PFSK-1 (cell line): Measurements from ENCODE around the gene KCTD5.

Source experiments
- FOXP2 ChIP-seq: optimal IDR thresholded peaks from 2 replicates; pipeline ENCODE3; 2011; ENCODE audit warnings: borderline replicate concordance, control low read depth, inconsistent platforms; ENCODE audit not compliant: insufficient read depth; ENCODE audit errors: extremely low read length, extremely low read depth
- POLR2AphosphoS5 ChIP-seq: IDR thresholded peaks from 2 replicates; pipeline ENCODE4 v1.6.1; 2012; ENCODE audit warnings: low read depth, mild to moderate bottlenecking, control low read depth, low read length, moderate library complexity
- SIN3A ChIP-seq: IDR thresholded peaks from 2 replicates; pipeline ENCODE4 v1.6.1; 2012; ENCODE audit warnings: mild to moderate bottlenecking, low read length, moderate library complexity, borderline replicate concordance; ENCODE audit not compliant: insufficient read depth
- TAF1 ChIP-seq: IDR thresholded peaks from 2 replicates; pipeline ENCODE4 v1.6.1; 2012; ENCODE audit warnings: low read length, control low read depth, borderline replicate concordance; ENCODE audit not compliant: insufficient read depth
- TF ChIP-seq, protein P1 (sequence below), 2 experiments: IDR thresholded peaks; 2 replicates each; pipeline versions ENCODE4 v1.6.1 to v1.8.0; 2011 to 2012; ENCODE audit warnings: low read depth in 2 of 2, low read length in 2 of 2, control low read depth in 1 of 2, inconsistent platforms in 1 of 2, mild to moderate bottlenecking in 1 of 2, moderate library complexity in 1 of 2; ENCODE audit not compliant: insufficient read depth in 1 of 2

DNA sequence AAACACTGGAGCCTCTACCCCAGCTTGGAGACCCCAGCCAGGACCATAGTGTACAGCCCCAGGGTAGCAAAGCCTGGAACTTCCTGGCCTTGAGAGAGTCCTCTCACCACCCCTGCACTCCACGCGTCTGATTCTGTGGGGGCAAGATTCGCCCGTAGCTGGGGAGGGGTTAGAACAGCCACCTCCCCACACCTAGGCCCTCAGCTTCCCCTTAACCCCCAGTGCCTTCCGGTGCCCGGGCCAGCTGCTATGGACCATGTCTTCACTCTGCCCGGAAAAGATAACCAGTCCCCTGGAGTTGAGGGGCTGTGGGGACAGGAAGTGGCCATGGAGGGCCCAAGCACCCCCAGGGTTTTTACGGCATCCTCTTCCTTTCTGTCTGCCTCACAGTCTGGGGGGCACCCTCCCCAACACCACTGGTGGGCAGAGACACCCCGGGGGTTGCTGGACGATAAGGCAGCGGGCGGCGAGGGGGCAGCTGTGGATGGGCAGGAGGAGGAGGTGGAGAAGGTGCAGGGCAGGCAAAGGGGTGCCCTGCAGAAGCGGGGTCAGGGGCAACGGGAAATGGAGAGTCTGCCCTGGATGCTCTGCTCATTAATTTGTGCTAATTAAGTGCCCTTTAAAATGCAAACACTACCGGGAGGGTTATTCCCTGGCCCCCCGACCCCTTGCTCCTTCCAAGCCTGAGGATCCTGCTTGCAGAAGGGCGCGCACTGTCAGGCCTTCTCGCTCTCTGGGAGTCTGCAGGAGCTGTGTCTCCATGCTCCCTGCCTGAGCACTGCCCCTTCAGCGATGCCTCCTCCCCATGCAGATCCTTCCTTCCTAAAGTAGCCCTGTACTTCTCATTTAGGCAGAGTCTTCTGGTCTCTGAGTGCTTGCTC, 35.3 kb downstream of the KCTD5 start:
- no peak for TF ChIP-seq TAF1
- TF ChIP-seq, protein P1, sequence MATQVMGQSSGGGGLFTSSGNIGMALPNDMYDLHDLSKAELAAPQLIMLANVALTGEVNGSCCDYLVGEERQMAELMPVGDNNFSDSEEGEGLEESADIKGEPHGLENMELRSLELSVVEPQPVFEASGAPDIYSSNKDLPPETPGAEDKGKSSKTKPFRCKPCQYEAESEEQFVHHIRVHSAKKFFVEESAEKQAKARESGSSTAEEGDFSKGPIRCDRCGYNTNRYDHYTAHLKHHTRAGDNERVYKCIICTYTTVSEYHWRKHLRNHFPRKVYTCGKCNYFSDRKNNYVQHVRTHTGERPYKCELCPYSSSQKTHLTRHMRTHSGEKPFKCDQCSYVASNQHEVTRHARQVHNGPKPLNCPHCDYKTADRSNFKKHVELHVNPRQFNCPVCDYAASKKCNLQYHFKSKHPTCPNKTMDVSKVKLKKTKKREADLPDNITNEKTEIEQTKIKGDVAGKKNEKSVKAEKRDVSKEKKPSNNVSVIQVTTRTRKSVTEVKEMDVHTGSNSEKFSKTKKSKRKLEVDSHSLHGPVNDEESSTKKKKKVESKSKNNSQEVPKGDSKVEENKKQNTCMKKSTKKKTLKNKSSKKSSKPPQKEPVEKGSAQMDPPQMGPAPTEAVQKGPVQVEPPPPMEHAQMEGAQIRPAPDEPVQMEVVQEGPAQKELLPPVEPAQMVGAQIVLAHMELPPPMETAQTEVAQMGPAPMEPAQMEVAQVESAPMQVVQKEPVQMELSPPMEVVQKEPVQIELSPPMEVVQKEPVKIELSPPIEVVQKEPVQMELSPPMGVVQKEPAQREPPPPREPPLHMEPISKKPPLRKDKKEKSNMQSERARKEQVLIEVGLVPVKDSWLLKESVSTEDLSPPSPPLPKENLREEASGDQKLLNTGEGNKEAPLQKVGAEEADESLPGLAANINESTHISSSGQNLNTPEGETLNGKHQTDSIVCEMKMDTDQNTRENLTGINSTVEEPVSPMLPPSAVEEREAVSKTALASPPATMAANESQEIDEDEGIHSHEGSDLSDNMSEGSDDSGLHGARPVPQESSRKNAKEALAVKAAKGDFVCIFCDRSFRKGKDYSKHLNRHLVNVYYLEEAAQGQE (IDR thresholded peaks at IDR 0.05; ENCODE audit: insufficient read depth in 1 of 2, low read depth in 2 of 2, low read length in 2 of 2): no peak
- no peak for TF ChIP-seq POLR2AphosphoS5
- no peak for TF ChIP-seq SIN3A
- TF ChIP-seq FOXP2: no peak
